Smooth muscle cell (in vitro differentiated cells): ENCODE data around the gene ANKRD60. TPM values are rescaled to one million over a fixed set of nuclear protein-coding genes. Genes with fewer than 3 reads are reported as not detected.

ENCODE experiments used
- DNase-seq: peaks from one replicate; lab custom pipeline; 2025; ENCODE audit not compliant: unreplicated experiment; lab: John Stamatoyannopoulos, UW
- H2AFZ ChIP-seq: fragments of 200-600 bp; sonication (generic); 2 replicates; pipeline ENCODE4 v1.6.0; 2016; ENCODE audit warnings: antibody characterized with exemption, low read depth, mild to moderate bottlenecking
- H3F3A ChIP-seq: fragments of 200-600 bp; sonication (generic); 2 replicates; pipeline ENCODE4 v1.6.0; 2017; ENCODE audit warnings: antibody characterized with exemption, low read depth
- H3K27ac ChIP-seq: fragments of 200-600 bp; sonication (generic); 2 replicates; pipeline ENCODE4 v1.5.1; 2016; ENCODE audit warnings: low read depth, mild to moderate bottlenecking
- H3K27me3 ChIP-seq: fragments of 200-600 bp; sonication (generic); 2 replicates; pipeline ENCODE4 v1.6.1; 2016; ENCODE audit warnings: low read depth, mild to moderate bottlenecking
- H3K36me3 ChIP-seq: fragments of 200-600 bp; sonication (generic); 2 replicates; pipeline ENCODE4 v1.5.1; 2016; ENCODE audit warnings: low read depth
- H3K4me1 ChIP-seq: fragments of 200-600 bp; sonication (generic); 2 replicates; pipeline ENCODE4 v1.5.1; 2016; ENCODE audit warnings: low read depth
- H3K4me2 ChIP-seq: fragments of 200-600 bp; sonication (generic); 2 replicates; pipeline ENCODE4 v1.6.0; 2016; ENCODE audit warnings: mild to moderate bottlenecking
- H3K4me3 ChIP-seq: fragments of 200-600 bp; sonication (generic); 2 replicates; pipeline ENCODE4 v1.5.1; 2016; ENCODE audit warnings: mild to moderate bottlenecking
- H3K79me2 ChIP-seq: fragments of 200-600 bp; sonication (generic); 2 replicates; pipeline ENCODE4 v1.6.0; 2016; ENCODE audit warnings: low read depth, mild to moderate bottlenecking
- H3K9ac ChIP-seq: fragments of 200-600 bp; sonication (generic); 2 replicates; pipeline ENCODE4 v1.6.0; 2016; ENCODE audit warnings: low read depth
- H3K9me3 ChIP-seq: fragments of 200-600 bp; sonication (generic); replicated peaks from 2 replicates; pipeline ENCODE4 v1.5.1; 2016; ENCODE audit warnings: low read depth
- H4K20me1 ChIP-seq: fragments of 200-600 bp; sonication (generic); 2 replicates; pipeline ENCODE4 v1.6.0; 2016; ENCODE audit warnings: low read depth
- CTCF ChIP-seq: fragments of 200-600 bp; sonication (generic); IDR thresholded peaks from 2 replicates; pipeline ENCODE4 v1.5.1; 2017; ENCODE audit warnings: borderline replicate concordance, mild to moderate bottlenecking, antibody characterized with exemption; ENCODE audit not compliant: insufficient read depth, poor library complexity, severe bottlenecking
- WGBS: methylation state at CpG from one replicate; pipeline ENCODE4 v1.1.7; 2016; ENCODE audit warnings: low lambda C conversion rate; 5-methylcytosine and 5-hydroxymethylcytosine counted together
- polyA plus RNA-seq: library from polyadenylated mRNA; unstranded; fragments of >200 nt; fragmentation: Nextera tagmentation; extraction: Ambion mirVana; gene quantifications from 2 replicates; pipeline ENCODE4 v1.2.1, GENCODE V29; 2016
- total RNA-seq: library from RNA; depleted of rRNA; stranded (reverse); fragments of >200 nt; gene quantifications from 2 replicates; pipeline ENCODE4 v1.2.3, GENCODE V29; 2014

ANKRD60 gene
- total and polyA plus RNA-seq, 2 experiments from 2014 or later: not detected

GRCh38 chr20:58177799-58178198 is 50.7 kb downstream of the ANKRD60 start:
- Histone ChIP-seq H3K27me3 (peaks cover 5% of the 10 kb centered on the region), H3K9ac (no peak overlapping the region), H3K79me2 (no peaks in the 10 kb centered on the region), H4K20me1 (no peaks in the 10 kb centered on the region), H3K4me1 (peaks cover 10% of the 10 kb centered on the region), H3K9me3 (no peaks in the 10 kb centered on the region), H3K4me3 (no peak overlapping the region), H3K36me3 (no peaks in the 10 kb centered on the region), H3F3A (no peaks in the 10 kb centered on the region), H3K27ac (no peak overlapping the region), H3K4me2 (no peak overlapping the region), H2AFZ (no peak overlapping the region)
- whole genome bisulfite sequencing: 87% methylated on average over 10 of the region's 10 CpGs
- DNase-seq: no peak
- TF ChIP-seq CTCF: no peak

- no peaks in the 10 kb centered on the region for H3K79me2 ChIP-seq
- no peaks in the 10 kb centered on the region for H3K36me3 ChIP-seq
- H3K4me3 ChIP-seq: no peak overlapping the region
- no peak overlapping the region for H3K27ac ChIP-seq
- H3K27me3 ChIP-seq: no peaks in the 10 kb centered on the region
- no peak overlapping the region for H3K9ac ChIP-seq
- no peaks in the 10 kb centered on the region for H3F3A ChIP-seq
- H2AFZ ChIP-seq: no peak overlapping the region
- H4K20me1 ChIP-seq: no peaks in the 10 kb centered on the region
- no peaks in the 10 kb centered on the region for H3K9me3 ChIP-seq
- DNase-seq: no peak
- no peak overlapping the region for H3K4me2 ChIP-seq
- peaks cover 10% of the 10 kb centered on the region for H3K4me1 ChIP-seq
- WGBS: 100% methylated on average over 5 of the region's 5 CpGs
- no peak for TF ChIP-seq CTCF
Measured at GRCh38 chr20:58175836-58176235, 52.6 kb downstream of the ANKRD60 start.

GRCh38 chr20:58175425-58175824 is 53.0 kb downstream of the ANKRD60 start:
- no peaks in the 10 kb centered on the region for H3K36me3 ChIP-seq
- peak overlapping the region; percentile 43 for H2AFZ ChIP-seq
- no peaks in the 10 kb centered on the region for H3K9me3 ChIP-seq
- no peak overlapping the region for H3K27ac ChIP-seq
- no peaks in the 10 kb centered on the region for H3K79me2 ChIP-seq
- H3K4me3 ChIP-seq: no peak overlapping the region
- H4K20me1 ChIP-seq: no peaks in the 10 kb centered on the region
- H3K9ac ChIP-seq: no peak overlapping the region
- H3K4me2 ChIP-seq: peak overlapping the region; percentile 19
- no peak for TF ChIP-seq CTCF
- peaks cover 10% of the 10 kb centered on the region for H3K4me1 ChIP-seq
- H3F3A ChIP-seq: no peaks in the 10 kb centered on the region
- no peak for DNase-seq
- no peaks in the 10 kb centered on the region for H3K27me3 ChIP-seq
- 89% methylated on average over 9 of the region's 9 CpGs for WGBS

GRCh38 chr20:58174708-58175280 is 53.7 kb downstream of the ANKRD60 start:
- TF ChIP-seq CTCF: no peak
- no peak overlapping the region for H3K4me3 ChIP-seq
- no peaks in the 10 kb centered on the region for H3F3A ChIP-seq
- DNase-seq: no peak
- H3K4me2 ChIP-seq: peak overlapping the region; percentile 19
- H2AFZ ChIP-seq: peak overlapping the region; percentile 43
- no peaks in the 10 kb centered on the region for H3K27me3 ChIP-seq
- H4K20me1 ChIP-seq: no peaks in the 10 kb centered on the region
- no peaks in the 10 kb centered on the region for H3K79me2 ChIP-seq
- WGBS: 56% methylated on average over 9 of the region's 10 CpGs
- no peaks in the 10 kb centered on the region for H3K36me3 ChIP-seq
- no peak overlapping the region for H3K9ac ChIP-seq
- H3K4me1 ChIP-seq: peaks cover 8% of the 10 kb centered on the region
- no peak overlapping the region for H3K27ac ChIP-seq
- H3K9me3 ChIP-seq: no peaks in the 10 kb centered on the region
